Mucosa of descending colon (tissue), 3 donors: ENCODE data around the gene PDLIM3. TPM values are rescaled to one million over a fixed set of nuclear protein-coding genes. Genes with fewer than 3 reads are reported as not detected.
A peak's percentile ranks its signal among the peaks of the same experiment; 100 is the strongest.

Source experiments
- ATAC-seq: fragments of 200-7000 bp; cut with Tn5 transposase; one replicate; pipeline ENCODE4 v1.9.1; 2020; ENCODE audit warnings: mild to moderate bottlenecking, moderate library complexity
- DNase-seq, 3 donors: peaks; one replicate each; pipeline ENCODE4 v3.0.0-alpha.2; 2020
- H3K36me3 ChIP-seq: fragments of 200-600 bp; one replicate; pipeline ENCODE4 v1.8.0; 2021; ENCODE audit warnings: low read depth, mild to moderate bottlenecking
- H3K4me1 ChIP-seq: fragments of 200-600 bp; one replicate; pipeline ENCODE4 v1.8.0; 2021; ENCODE audit warnings: low read depth, mild to moderate bottlenecking
- H3K4me3 ChIP-seq: fragments of 200-600 bp; one replicate; pipeline ENCODE4 v1.8.0; 2021; ENCODE audit warnings: mild to moderate bottlenecking
- H3K9me3 ChIP-seq: fragments of 200-600 bp; one replicate; pipeline ENCODE4 v1.8.0; 2021; ENCODE audit warnings: mild to moderate bottlenecking
- CTCF ChIP-seq: fragments of 200-600 bp; IDR thresholded peaks from one replicate; pipeline ENCODE4 v1.8.0; 2022; ENCODE audit warnings: antibody characterized with exemption, mild to moderate bottlenecking
- intact Hi-C, 2 donors: fragments of 100-400 bp; cut with DNase I in 1 of 2; cut with micrococcal nuclease in 1 of 2; formaldehyde crosslinking; loops; one replicate each; pipeline versions ENCODE4 v1.11.0 to v1.11.1; 2022; cut with DNase I, micrococcal nuclease
- total RNA-seq, 3 donors: library from RNA; stranded (reverse); fragmentation: NEBNext Ultra II Directional in 2 of 3; extraction: Animal tissue kit (Norgen Biotek cat#: 25700) in 2 of 3; gene quantifications; one replicate each; pipeline versions ENCODE4 v1.2.1 to v1.2.4, GENCODE V29; 2021 to 2023
- donor health status: DM: no; HTN: no; CAD: no; lungs with moderate emphysema.
- donor health status: DM: no; HTN: no; CAD: no.
- donor health status: DM: no; HTN: yes; CAD: no.

The PDLIM3 gene
- total RNA-seq, 3 donors from 2014 or later: 8.9 to 193 (median 16.5) TPM

- Histone ChIP-seq H3K36me3 (no peaks in the 10 kb centered on the region), H3K9me3 (no peaks in the 10 kb centered on the region), H3K4me3 (no peak overlapping the region), H3K4me1 (peaks cover 3% of the 10 kb centered on the region)
- intact Hi-C loops: no loop called here
- ATAC-seq (no peak), DNase-seq (no peak)
- no peak for TF ChIP-seq CTCF
Measured at GRCh38 chr4:185506422-185506821, 28.9 kb downstream of the PDLIM3 start.

DNA sequence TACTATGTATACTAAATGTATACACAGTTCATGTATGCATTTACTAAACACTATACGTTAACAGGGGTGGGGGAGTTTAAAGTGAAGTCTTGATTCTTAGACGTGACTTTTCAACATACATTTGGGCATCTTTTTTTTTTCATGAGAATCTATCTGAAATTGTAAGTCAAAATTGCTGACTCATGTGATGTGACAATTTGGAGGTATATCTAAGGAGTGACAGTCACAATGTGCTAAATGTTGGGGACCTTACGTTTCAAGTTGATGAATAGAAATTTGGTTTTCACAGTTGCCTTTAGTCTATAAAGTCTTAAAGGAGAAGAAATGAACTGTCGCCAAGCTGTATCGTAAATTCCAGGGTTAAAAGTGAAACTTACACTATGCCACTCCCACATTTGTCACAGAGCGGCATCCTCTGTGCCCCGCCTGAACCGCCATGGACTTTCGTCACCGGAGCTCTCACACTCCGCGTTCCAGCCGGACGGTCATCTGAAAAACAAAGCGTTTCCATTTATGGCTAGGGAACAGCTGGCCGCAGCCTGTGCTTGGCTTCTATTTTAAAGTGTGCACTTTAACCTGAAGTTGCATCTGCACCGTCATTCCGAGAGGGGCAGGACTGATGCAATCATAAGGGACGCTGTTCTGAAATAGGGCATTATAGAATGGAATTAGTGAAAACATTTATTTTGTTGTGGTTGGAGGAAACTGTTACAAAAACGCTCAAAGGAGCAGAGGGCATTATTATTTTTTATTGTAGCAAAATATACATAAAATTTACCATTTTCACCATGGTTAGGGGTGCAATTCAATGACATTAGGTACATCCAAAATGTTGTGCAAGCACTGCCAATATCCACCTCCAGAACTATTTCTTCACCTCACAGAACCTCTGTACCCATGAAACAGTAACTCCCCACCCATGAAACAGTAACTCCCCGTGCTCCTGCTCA is 30.9 kb downstream of the PDLIM3 start:
- Histone ChIP-seq H3K4me1 (peaks cover 3% of the 10 kb centered on the region), H3K36me3 (no peaks in the 10 kb centered on the region), H3K4me3 (no peak overlapping the region), H3K9me3 (no peaks in the 10 kb centered on the region)
- intact Hi-C loops: no loop called here
- ATAC-seq (peak; percentile 98), DNase-seq (peak; percentile 79 to 82 (median 80))
- no peak for TF ChIP-seq CTCF

- H3K9me3 ChIP-seq: no peaks in the 10 kb centered on the region
- H3K4me1 ChIP-seq: peaks cover 3% of the 10 kb centered on the region
- ATAC-seq: no peak
- intact Hi-C loops: no loop called here
- no peak overlapping the region for H3K4me3 ChIP-seq
- no peak for TF ChIP-seq CTCF
- no peak for DNase-seq
- no peaks in the 10 kb centered on the region for H3K36me3 ChIP-seq
Measured at GRCh38 chr4:185502386-185502785, 32.9 kb downstream of the PDLIM3 start.

- intact Hi-C loops: no loop called here
Measured at GRCh38 chr4:185500576-185500975, 34.7 kb downstream of the PDLIM3 start.

DNA sequence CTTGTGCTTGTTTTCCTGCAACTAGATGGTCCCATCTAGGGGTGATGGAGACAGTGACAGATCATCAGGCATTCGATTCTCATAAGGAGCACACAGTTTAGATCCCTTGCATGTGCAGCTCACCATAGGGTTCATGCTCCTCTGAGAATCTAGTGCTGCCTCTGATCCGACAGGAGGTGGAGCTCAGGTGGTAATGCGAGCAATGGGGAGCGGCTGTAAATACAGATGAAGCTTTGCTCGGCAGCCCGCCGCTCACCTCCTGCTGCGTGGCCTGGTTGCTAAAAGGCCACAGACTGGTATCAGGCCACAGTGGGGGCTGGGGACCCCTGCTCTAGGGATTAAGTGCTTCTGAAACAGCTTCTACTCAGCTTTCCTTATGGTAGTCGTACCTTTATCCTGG is 35.3 kb downstream of the PDLIM3 start:
- Histone ChIP-seq H3K4me1 (peaks cover 3% of the 10 kb centered on the region), H3K36me3 (no peaks in the 10 kb centered on the region), H3K4me3 (no peak overlapping the region), H3K9me3 (no peaks in the 10 kb centered on the region)
- TF ChIP-seq CTCF: no peak
- intact Hi-C loops: no loop called here
- DNase-seq: no peak
- ATAC-seq: no peak

More at GRCh38 chr4:185500576-185500975, 34.7 kb downstream of the PDLIM3 start:
- ATAC-seq (no peak), DNase-seq (no peak)
- Histone ChIP-seq H3K4me1 (peaks cover 3% of the 10 kb centered on the region), H3K9me3 (no peaks in the 10 kb centered on the region), H3K36me3 (no peaks in the 10 kb centered on the region), H3K4me3 (no peak overlapping the region)
- TF ChIP-seq CTCF: no peak
